Smooth muscle cell (in vitro differentiated cells): ENCODE results near the gene OTUD1. TPM values are rescaled to one million over a fixed set of nuclear protein-coding genes. Genes with fewer than 3 reads are reported as not detected.

Experiments used
- DNase-seq: peaks from one replicate; lab custom pipeline; 2025; ENCODE audit not compliant: unreplicated experiment; lab: John Stamatoyannopoulos, UW
- H2AFZ ChIP-seq: fragments of 200-600 bp; sonication (generic); 2 replicates; pipeline ENCODE4 v1.6.0; 2016; ENCODE audit warnings: antibody characterized with exemption, low read depth, mild to moderate bottlenecking
- H3F3A ChIP-seq: fragments of 200-600 bp; sonication (generic); 2 replicates; pipeline ENCODE4 v1.6.0; 2017; ENCODE audit warnings: antibody characterized with exemption, low read depth
- H3K27ac ChIP-seq: fragments of 200-600 bp; sonication (generic); 2 replicates; pipeline ENCODE4 v1.5.1; 2016; ENCODE audit warnings: low read depth, mild to moderate bottlenecking
- H3K27me3 ChIP-seq: fragments of 200-600 bp; sonication (generic); 2 replicates; pipeline ENCODE4 v1.6.1; 2016; ENCODE audit warnings: low read depth, mild to moderate bottlenecking
- H3K36me3 ChIP-seq: fragments of 200-600 bp; sonication (generic); 2 replicates; pipeline ENCODE4 v1.5.1; 2016; ENCODE audit warnings: low read depth
- H3K4me1 ChIP-seq: fragments of 200-600 bp; sonication (generic); 2 replicates; pipeline ENCODE4 v1.5.1; 2016; ENCODE audit warnings: low read depth
- H3K4me2 ChIP-seq: fragments of 200-600 bp; sonication (generic); 2 replicates; pipeline ENCODE4 v1.6.0; 2016; ENCODE audit warnings: mild to moderate bottlenecking
- H3K4me3 ChIP-seq: fragments of 200-600 bp; sonication (generic); 2 replicates; pipeline ENCODE4 v1.5.1; 2016; ENCODE audit warnings: mild to moderate bottlenecking
- H3K79me2 ChIP-seq: fragments of 200-600 bp; sonication (generic); 2 replicates; pipeline ENCODE4 v1.6.0; 2016; ENCODE audit warnings: low read depth, mild to moderate bottlenecking
- H3K9ac ChIP-seq: fragments of 200-600 bp; sonication (generic); 2 replicates; pipeline ENCODE4 v1.6.0; 2016; ENCODE audit warnings: low read depth
- H3K9me3 ChIP-seq: fragments of 200-600 bp; sonication (generic); replicated peaks from 2 replicates; pipeline ENCODE4 v1.5.1; 2016; ENCODE audit warnings: low read depth
- H4K20me1 ChIP-seq: fragments of 200-600 bp; sonication (generic); 2 replicates; pipeline ENCODE4 v1.6.0; 2016; ENCODE audit warnings: low read depth
- CTCF ChIP-seq: fragments of 200-600 bp; sonication (generic); IDR thresholded peaks from 2 replicates; pipeline ENCODE4 v1.5.1; 2017; ENCODE audit warnings: borderline replicate concordance, mild to moderate bottlenecking, antibody characterized with exemption; ENCODE audit not compliant: insufficient read depth, poor library complexity, severe bottlenecking
- WGBS: methylation state at CpG from one replicate; pipeline ENCODE4 v1.1.7; 2016; ENCODE audit warnings: low lambda C conversion rate; 5-methylcytosine and 5-hydroxymethylcytosine counted together
- microRNA counts: library from miRNA; unstranded; fragments of <30 nt; microRNA quantifications from one replicate; lab custom pipeline; 2016
- microRNA-seq: library from miRNA; unstranded; fragments of <30 nt; microRNA quantifications from one replicate; pipeline ENCODE4, GENCODE V29; 2016; ENCODE audit warnings: borderline number of aligned reads
- polyA plus RNA-seq: library from polyadenylated mRNA; unstranded; fragments of >200 nt; fragmentation: Nextera tagmentation; extraction: Ambion mirVana; gene quantifications from 2 replicates; pipeline ENCODE4 v1.2.1, GENCODE V29; 2016
- small RNA-seq: library from RNA; depleted of rRNA; stranded (forward); fragments of <200 nt; gene quantifications from one replicate; pipeline ENCODE3, GENCODE V24; 2014
- total RNA-seq: library from RNA; depleted of rRNA; stranded (reverse); fragments of >200 nt; gene quantifications from 2 replicates; pipeline ENCODE4 v1.2.3, GENCODE V29; 2014

The OTUD1 gene
- total and polyA plus RNA-seq, 2 experiments from 2014 or later, result 11.6 to 14.0 TPM

DNA sequence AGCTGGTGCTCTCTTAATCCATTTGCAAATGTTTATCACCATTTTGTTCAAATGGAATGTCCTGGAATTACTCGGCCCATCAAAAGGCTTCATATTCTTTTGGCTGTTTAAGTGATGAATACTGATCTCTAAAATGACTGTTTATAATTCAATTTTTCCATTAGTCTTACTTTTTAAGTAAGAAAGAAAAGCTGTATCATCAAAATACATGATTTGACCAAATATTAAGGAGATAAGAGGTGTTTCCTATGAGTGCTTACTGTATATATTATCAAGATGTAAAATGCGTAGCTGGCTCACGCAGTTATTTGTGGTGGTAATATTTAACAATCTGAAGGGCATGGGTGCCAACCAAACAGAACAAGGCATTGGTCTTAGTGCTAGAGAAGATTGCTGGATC lies 51.2 kb downstream of the OTUD1 start:
- Histone ChIP-seq H3K4me1 (no peaks in the 10 kb centered on the region), H3K27me3 (no peaks in the 10 kb centered on the region), H3K9ac (no peak overlapping the region), H3K9me3 (no peaks in the 10 kb centered on the region), H3F3A (no peaks in the 10 kb centered on the region), H4K20me1 (no peaks in the 10 kb centered on the region), H3K27ac (no peak overlapping the region), H3K4me2 (no peak overlapping the region), H3K79me2 (no peaks in the 10 kb centered on the region), H3K4me3 (no peak overlapping the region), H2AFZ (no peak overlapping the region), H3K36me3 (no peaks in the 10 kb centered on the region)
- DNase-seq, result no peak
- TF ChIP-seq CTCF, result no peak
- 94% methylated on average over 3 of the region's 3 CpGs for WGBS

MicroRNAs within 50 kb of the gene (microRNA counts, 767-probe panel; counts per million panel counts)
- 183 counts per million for microRNA hsa-miR-1254 (lab: Ali Mortazavi, UCI)

Small RNA genes within 50 kb of the gene (microRNA-seq; reads per million reads assigned to microRNA genes)
- not detected for gene MIR1254-2

Small RNA genes within 50 kb of the gene (small RNA-seq; reads per million reads assigned to genes)
- not detected for gene MIR1254-2

Other genes starting within 250 kb of the OTUD1 start
- not detected in 2 replicates for gene PTF1A, start 246.8 kb upstream of the OTUD1 start, total RNA-seq
- 0.17 TPM in 1 of 2 replicates, not detected in the other for gene PTF1A, start 246.8 kb upstream of the OTUD1 start, polyA plus RNA-seq
- not detected in 2 replicates for gene C10orf67, start 94.3 kb upstream of the OTUD1 start, total RNA-seq
- not detected in 2 replicates for gene C10orf67, start 94.3 kb upstream of the OTUD1 start, polyA plus RNA-seq